ENCODE results near the gene COL8A1.

COL8A1 gene

DNA sequence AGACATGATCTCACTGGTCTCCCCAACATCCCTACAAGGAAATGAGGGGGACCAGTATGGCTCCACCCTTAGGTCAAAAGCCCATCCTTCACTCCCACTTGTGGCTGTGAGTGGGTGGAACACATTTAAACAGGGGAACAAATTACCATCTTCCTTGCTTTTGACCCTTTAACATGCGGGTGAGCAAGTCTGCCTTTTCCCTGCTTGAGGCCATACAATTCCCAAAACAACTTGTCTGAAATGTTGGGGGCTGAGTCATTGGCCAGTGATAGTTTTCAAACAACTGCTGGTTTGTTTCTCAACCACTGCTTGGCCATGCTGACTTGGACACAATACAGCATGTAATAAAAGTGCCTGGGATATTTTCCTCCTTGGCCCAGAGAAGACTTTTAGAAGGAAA, 39.6 kb downstream of the COL8A1 start:
- DNase-seq (ENCODE audit: low read depth in 1 of 2, low spot score in 1 of 2) = no peak
- H3K27ac ChIP-seq (replicated peaks) = no peak overlapping the region
- H3K4me3 ChIP-seq (replicated peaks; ENCODE audit: insufficient read depth, low read length) = no peak overlapping the region
- H3K27me3 ChIP-seq (ENCODE audit: insufficient read depth, poor library complexity, severe bottlenecking) = no peaks in the 10 kb centered on the region
- TF ChIP-seq, protein P1, sequence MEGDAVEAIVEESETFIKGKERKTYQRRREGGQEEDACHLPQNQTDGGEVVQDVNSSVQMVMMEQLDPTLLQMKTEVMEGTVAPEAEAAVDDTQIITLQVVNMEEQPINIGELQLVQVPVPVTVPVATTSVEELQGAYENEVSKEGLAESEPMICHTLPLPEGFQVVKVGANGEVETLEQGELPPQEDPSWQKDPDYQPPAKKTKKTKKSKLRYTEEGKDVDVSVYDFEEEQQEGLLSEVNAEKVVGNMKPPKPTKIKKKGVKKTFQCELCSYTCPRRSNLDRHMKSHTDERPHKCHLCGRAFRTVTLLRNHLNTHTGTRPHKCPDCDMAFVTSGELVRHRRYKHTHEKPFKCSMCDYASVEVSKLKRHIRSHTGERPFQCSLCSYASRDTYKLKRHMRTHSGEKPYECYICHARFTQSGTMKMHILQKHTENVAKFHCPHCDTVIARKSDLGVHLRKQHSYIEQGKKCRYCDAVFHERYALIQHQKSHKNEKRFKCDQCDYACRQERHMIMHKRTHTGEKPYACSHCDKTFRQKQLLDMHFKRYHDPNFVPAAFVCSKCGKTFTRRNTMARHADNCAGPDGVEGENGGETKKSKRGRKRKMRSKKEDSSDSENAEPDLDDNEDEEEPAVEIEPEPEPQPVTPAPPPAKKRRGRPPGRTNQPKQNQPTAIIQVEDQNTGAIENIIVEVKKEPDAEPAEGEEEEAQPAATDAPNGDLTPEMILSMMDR (IDR thresholded peaks at IDR 0.05; ENCODE audit: insufficient read depth, low read length) = no peak
- TF ChIP-seq POLR2AphosphoS5 (IDR thresholded peaks at IDR 0.05; ENCODE audit: low read depth) = no peak
- no peak for TF ChIP-seq SPI1 (IDR thresholded peaks at IDR 0.05; ENCODE audit: borderline replicate concordance, low read depth)
- TF ChIP-seq REST (IDR thresholded peaks at IDR 0.05; ENCODE audit: insufficient replicate concordance, low read depth) = no peak
- TF ChIP-seq GABPA (IDR thresholded peaks at IDR 0.05; ENCODE audit: low read depth) = no peak

GRCh38 chr3:99678896-99679295, 40.5 kb downstream of the COL8A1 start:
- no peak for TF ChIP-seq POLR2AphosphoS5 (IDR thresholded peaks at IDR 0.05; ENCODE audit: low read depth)
- no peak for TF ChIP-seq REST (IDR thresholded peaks at IDR 0.05; ENCODE audit: insufficient replicate concordance, low read depth)
- TF ChIP-seq, protein P1 (IDR thresholded peaks at IDR 0.05; ENCODE audit: insufficient read depth, low read length) = no peak
- TF ChIP-seq GABPA (IDR thresholded peaks at IDR 0.05; ENCODE audit: low read depth) = no peak
- TF ChIP-seq SPI1 (IDR thresholded peaks at IDR 0.05; ENCODE audit: borderline replicate concordance, low read depth) = no peak
- no peak overlapping the region for H3K4me3 ChIP-seq (replicated peaks; ENCODE audit: insufficient read depth, low read length)
- no peak for DNase-seq (ENCODE audit: low read depth in 1 of 2, low spot score in 1 of 2)
- no peak overlapping the region for H3K27ac ChIP-seq (replicated peaks)
- no peaks in the 10 kb centered on the region for H3K27me3 ChIP-seq (ENCODE audit: insufficient read depth, poor library complexity, severe bottlenecking)

- no peak overlapping the region for H3K4me3 ChIP-seq (replicated peaks; ENCODE audit: insufficient read depth, low read length)
- no peak overlapping the region for H3K27ac ChIP-seq (replicated peaks)
- DNase-seq (ENCODE audit: low read depth in 1 of 2, low spot score in 1 of 2) = no peak
- TF ChIP-seq REST (IDR thresholded peaks at IDR 0.05; ENCODE audit: insufficient replicate concordance, low read depth) (no peak), POLR2AphosphoS5 (IDR thresholded peaks at IDR 0.05; ENCODE audit: low read depth) (no peak), GABPA (IDR thresholded peaks at IDR 0.05; ENCODE audit: low read depth) (no peak), SPI1 (IDR thresholded peaks at IDR 0.05; ENCODE audit: borderline replicate concordance, low read depth) (no peak)
- TF ChIP-seq, protein P1 (IDR thresholded peaks at IDR 0.05; ENCODE audit: insufficient read depth, low read length) = no peak
- no peaks in the 10 kb centered on the region for H3K27me3 ChIP-seq (ENCODE audit: insufficient read depth, poor library complexity, severe bottlenecking)
Measured at GRCh38 chr3:99681512-99681911, 43.1 kb downstream of the COL8A1 start.
